HG02970 (cell line): Measurements from ENCODE around the gene PARM1.

Experiments
- ATAC-seq: cut with Tn5 transposase; IDR thresholded peaks from one replicate; pipeline ENCODE4 v1.9.1; 2021; ENCODE audit warnings: mild to moderate bottlenecking, moderate library complexity, moderate number of reproducible peaks; ENCODE audit not compliant: unreplicated experiment, low FRiP score

The PARM1 gene

DNA sequence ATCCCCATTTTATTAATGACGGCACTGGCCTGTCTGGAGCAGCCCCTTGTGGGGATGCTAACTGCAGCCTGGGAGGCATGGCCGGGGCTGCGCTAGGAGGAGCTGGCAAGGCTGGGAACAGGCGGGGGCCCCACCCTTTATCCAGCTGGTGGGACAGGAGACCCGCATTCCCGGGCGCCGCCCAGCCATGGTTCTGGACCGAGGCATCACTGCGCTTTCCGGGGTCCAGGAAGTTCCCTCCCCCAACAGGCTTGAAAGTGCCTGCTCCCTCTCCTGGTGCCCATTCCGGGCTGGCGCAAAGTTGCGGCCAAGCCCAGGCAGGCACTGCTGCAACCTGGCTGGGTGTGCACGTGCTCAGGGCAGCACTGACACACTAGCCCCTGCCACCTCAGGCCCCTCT lies 124.5 kb downstream of the PARM1 start:
- no peak for ATAC-seq

GRCh38 chr4:75058486-75058885 lies 125.6 kb downstream of the PARM1 start:
- ATAC-seq: no peak

GRCh38 chr4:75063433-75063832 lies 130.5 kb downstream of the PARM1 start:
- ATAC-seq: no peak

- no peak for ATAC-seq
These were observed 133.0 kb downstream of the PARM1 start for GRCh38 chr4:75065909-75066308.

GRCh38 chr4:75069493-75070074 lies 136.7 kb downstream of the PARM1 start:
- ATAC-seq: no peak

DNA sequence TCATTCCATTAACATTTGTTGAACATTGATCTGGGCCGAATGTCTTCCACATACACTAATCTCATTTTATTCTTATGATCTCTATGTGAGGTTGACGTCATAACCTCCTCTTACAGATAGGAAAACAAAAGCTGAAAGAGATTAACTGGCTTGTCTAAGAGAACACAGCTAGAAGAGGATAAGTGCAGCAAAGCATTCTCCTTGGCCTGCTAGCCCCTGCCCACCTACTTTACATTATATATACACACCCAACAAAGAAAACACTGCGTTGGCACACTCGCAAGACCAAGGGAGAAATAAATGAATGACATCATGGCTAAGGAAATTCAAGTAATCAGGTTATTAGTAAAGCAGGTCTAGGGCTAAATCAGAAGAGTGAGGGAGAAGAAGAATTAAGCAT lies 138.4 kb downstream of the PARM1 start:
- no peak for ATAC-seq

- no peak for ATAC-seq
These were observed 148.0 kb downstream of the PARM1 start for GRCh38 chr4:75080888-75081287.

DNA sequence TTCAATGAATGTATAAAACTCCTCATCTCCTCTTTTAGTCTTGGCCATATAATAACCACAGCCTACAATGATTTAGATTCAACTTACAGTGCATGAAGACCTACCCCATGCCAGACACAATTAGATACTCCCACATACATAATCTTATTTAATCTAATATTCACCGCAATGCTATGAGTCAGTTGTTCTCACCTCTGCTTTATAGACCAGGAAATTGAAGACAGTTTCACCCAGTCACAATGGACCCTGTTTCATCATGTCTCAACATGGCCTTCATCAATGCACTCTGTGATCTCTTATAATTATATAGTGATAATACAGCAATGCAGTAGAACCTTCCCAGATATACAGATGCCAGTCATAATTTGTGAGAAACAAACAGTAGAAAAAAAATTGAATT lies 148.6 kb downstream of the PARM1 start:
- no peak for ATAC-seq

GRCh38 chr4:75087416-75087815 lies 154.5 kb downstream of the PARM1 start:
- ATAC-seq: no peak

DNA sequence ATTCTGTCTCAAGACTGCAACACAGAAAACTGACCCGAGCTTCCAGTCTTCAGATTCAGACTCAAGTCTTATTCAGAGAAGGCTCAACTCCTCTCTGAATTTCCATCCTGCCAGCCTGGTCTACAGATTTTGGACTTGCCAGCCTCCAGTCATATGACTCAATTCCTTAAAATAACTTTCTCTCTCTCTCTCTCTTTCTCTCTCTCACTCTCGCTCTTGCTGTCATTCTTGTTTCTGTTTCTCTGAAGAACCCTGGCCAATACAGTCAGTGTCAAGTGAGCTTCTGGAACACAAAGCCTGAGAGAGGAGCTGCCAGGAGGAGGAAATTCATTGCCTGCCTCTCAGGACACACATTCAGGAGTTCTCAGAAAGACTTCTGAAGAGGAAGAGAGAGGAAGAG lies 154.9 kb downstream of the PARM1 start:
- no peak for ATAC-seq

DNA sequence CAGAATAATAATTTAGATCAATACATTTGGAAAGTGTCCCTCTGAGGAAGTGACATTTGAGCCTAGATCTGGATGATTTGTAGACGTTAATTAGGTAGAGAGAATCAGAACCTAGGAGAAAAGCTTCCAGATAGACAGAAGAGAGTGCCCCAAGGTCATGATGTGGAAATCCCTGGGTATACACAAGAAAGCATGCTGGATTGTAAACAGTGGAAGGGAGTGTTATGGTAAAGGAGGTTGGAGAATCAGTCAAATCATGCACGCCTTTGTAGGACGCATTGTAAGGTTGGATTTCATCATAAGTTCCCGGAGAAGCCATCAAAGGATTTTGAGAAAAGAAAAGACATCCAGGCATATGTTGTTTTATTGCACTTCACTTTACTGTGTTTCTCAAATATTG lies 156.3 kb downstream of the PARM1 start:
- no peak for ATAC-seq

- ATAC-seq: no peak
These were observed 166.4 kb downstream of the PARM1 start for GRCh38 chr4:75099321-75099720.
